ENCODE data around the gene ASB6. TPM values are rescaled to one million over a fixed set of nuclear protein-coding genes. Genes with fewer than 3 reads are reported as not detected.

ASB6 gene
- total RNA-seq, 1 experiment from 2014 or later: 21.0 TPM

- H4K5ac ChIP-seq (ENCODE audit: insufficient read length, low read depth, low read length): no peak overlapping the region
- H3K23ac ChIP-seq (ENCODE audit: insufficient read length, low read depth, low read length): no peak overlapping the region
- H2AFZ ChIP-seq (ENCODE audit: low read length): no peak overlapping the region
- Mint-ChIP-seq H3K4me3 (no peak overlapping the region), H3K9me3 (no peaks in the 10 kb centered on the region), H3K4me1 (peaks cover 36 to 44% of the 10 kb centered on the region in 2 experiments), H3K27me3 (ENCODE audit: low read depth) (no peaks in the 10 kb centered on the region), H3K27ac (peak overlapping the region in 2 of 3 experiments; percentile 64 to 74; a peak in 2 of 7 replicates), H3K36me3 (ENCODE audit: insufficient read depth in 1 of 3, low read depth in 3 of 3) (peaks cover 11 to 46% (median 41%) of the 10 kb centered on the region in 3 experiments; a peak in 6 of 7 replicates)
- DNase-seq: no peak
- H3T11ph ChIP-seq (ENCODE audit: low read length): no peak overlapping the region
- H3K4ac ChIP-seq (ENCODE audit: low read depth, low read length): no peak overlapping the region
- H3K14ac ChIP-seq (ENCODE audit: insufficient read depth, low read length): no peak overlapping the region
- H2BK20ac ChIP-seq (ENCODE audit: low read depth, low read length, poor library complexity, severe bottlenecking): no peak overlapping the region
- no peak overlapping the region for H2BK5ac ChIP-seq (ENCODE audit: insufficient read length, low read length)
- H2BK120ac ChIP-seq (ENCODE audit: low read depth, low read length, poor library complexity, severe bottlenecking): no peak overlapping the region
- peaks cover 8% of the 10 kb centered on the region for H3K23me2 ChIP-seq (ENCODE audit: insufficient read length, low read depth, low read length, poor library complexity, severe bottlenecking)
- H3K4me2 ChIP-seq (ENCODE audit: insufficient read depth, insufficient read length, low read length): no peak overlapping the region
- H4K8ac ChIP-seq (replicated peaks; ENCODE audit: insufficient read length, low read depth, low read length): no peak overlapping the region
- H3K56ac ChIP-seq (ENCODE audit: insufficient read length, low read depth, low read length): no peak overlapping the region
- no CpG with 5 or more reads among the region's 8 CpGs for WGBS (ENCODE audit: extremely low coverage, insufficient read length, low lambda C conversion rate)
- H2BK15ac ChIP-seq (ENCODE audit: low read depth, low read length): no peak overlapping the region
- no peak overlapping the region for H2BK12ac ChIP-seq (ENCODE audit: insufficient read length, low read depth, low read length)
- no peak overlapping the region for H3K9ac ChIP-seq (ENCODE audit: extremely low read depth, insufficient read length, low read length)
- H3K27me3 ChIP-seq (ENCODE audit: insufficient read depth, low read length): no peaks in the 10 kb centered on the region
- H4K91ac ChIP-seq (ENCODE audit: insufficient read length, low read depth, low read length): no peak overlapping the region
- peaks cover 63% of the 10 kb centered on the region for H3K79me2 ChIP-seq (ENCODE audit: insufficient read depth, low read length)
- H2AK5ac ChIP-seq (ENCODE audit: insufficient read length, low read length): no peak overlapping the region
- no peak for TF ChIP-seq CTCF (conservative IDR thresholded peaks at IDR 0.05)
- no peak overlapping the region for H3K18ac ChIP-seq (ENCODE audit: insufficient read length, low read depth, low read length)
- no peak overlapping the region for H3K27ac ChIP-seq (ENCODE audit: insufficient read length, low read depth, low read length)
- no peaks in the 10 kb centered on the region for H3K9me3 ChIP-seq (ENCODE audit: control insufficient read depth, low read depth, low read length)
- no peaks in the 10 kb centered on the region for H4K20me1 ChIP-seq (ENCODE audit: control insufficient read depth, insufficient read depth, insufficient read length)
- H3K79me1 ChIP-seq (ENCODE audit: insufficient read depth, low read depth, low read length, poor library complexity, severe bottlenecking): peaks cover 11% of the 10 kb centered on the region
- 0 out of 2 replicates have a peak, but pooled peaks cover under 1% of the 10 kb centered on the region for H3K4me1 ChIP-seq (ENCODE audit: insufficient read depth, low read length)
These were observed 12.6 kb downstream of the ASB6 start for GRCh38 chr9:129629251-129629820.

Measured in H9 (cell line).